ENCODE measurements around the gene NUDT2.

Gene NUDT2

GRCh38 chr9:34387239-34387638, 57.9 kb downstream of the NUDT2 start:
- DNase-seq = no peak

- DNase-seq = no peak
Measured at GRCh38 chr9:34392511-34392910, 63.1 kb downstream of the NUDT2 start.

Data from stimulated activated CD4-positive, alpha-beta T cell treated with anti-CD3 and anti-CD28 coated beads, Interleukin-2, amount 100 ng/mL, for 48 hours (primary cell).